GM18909 (cell line): Measurements from ENCODE around the gene MUC5AC.

Source experiments
- ATAC-seq: cut with Tn5 transposase; IDR thresholded peaks from one replicate; pipeline ENCODE4 v1.9.1; 2021; ENCODE audit warnings: mild to moderate bottlenecking; ENCODE audit not compliant: unreplicated experiment, poor library complexity

MUC5AC gene

DNA sequence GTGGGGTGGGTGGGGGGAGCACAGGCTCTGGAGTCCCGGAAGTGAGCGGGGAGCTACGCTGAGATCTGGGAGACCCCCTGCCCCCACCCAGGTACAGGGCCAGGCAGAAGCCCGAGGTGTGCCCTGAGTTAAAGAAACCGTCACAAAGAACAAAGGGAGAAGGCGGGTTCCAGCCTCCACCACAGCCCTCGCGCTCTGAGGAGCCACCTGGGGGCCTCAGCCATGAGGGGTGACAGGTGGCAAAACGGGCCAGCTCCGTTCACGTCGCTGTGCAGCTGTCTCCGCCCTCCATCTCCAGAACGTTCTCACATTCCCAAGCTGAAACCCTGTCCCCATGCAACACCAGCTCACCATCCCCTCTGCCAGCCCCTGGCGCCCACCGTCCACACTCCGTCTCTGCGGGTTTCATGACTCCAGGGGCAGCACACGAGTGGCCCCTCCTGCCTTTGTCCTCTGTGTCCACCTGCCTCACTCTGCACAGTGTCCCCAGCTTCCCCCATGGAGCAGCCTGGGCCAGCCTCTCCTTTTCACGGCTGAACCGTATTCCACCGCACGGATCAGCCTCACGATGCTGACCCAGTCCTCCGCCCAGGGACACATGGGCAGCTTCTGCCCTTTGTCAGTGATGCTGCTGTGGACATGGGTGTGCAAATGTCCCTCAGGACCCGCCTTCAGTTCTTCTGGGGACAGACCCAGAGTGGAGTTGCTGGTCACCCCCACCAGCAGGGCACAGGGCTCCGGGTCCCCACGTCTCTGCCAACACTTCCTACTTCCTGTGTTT, 63.4 kb downstream of the MUC5AC start:
- ATAC-seq, result no peak

DNA sequence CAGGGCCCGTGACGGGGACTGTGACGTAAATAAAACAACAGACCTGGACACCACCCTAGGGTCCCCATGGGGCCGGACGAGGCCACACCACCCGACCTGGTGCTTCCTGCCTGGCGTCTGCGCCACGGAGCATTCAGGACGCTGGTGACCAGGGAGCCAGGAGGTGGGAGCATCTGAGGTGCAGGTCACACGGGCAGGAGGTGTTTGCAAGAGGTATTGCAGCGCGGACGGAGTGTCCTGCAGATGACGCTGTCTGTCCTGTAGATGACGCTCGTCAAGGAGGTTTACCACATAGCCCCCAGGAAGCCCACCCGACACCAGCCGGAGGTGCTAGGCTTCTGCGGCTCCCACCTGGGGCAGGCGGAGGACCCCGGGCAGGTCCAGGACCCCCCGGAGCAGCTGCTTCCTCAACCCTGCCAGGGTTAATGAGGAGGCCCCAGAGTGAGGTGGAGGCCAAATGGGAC, 64.1 kb downstream of the MUC5AC start:
- no peak for ATAC-seq

DNA sequence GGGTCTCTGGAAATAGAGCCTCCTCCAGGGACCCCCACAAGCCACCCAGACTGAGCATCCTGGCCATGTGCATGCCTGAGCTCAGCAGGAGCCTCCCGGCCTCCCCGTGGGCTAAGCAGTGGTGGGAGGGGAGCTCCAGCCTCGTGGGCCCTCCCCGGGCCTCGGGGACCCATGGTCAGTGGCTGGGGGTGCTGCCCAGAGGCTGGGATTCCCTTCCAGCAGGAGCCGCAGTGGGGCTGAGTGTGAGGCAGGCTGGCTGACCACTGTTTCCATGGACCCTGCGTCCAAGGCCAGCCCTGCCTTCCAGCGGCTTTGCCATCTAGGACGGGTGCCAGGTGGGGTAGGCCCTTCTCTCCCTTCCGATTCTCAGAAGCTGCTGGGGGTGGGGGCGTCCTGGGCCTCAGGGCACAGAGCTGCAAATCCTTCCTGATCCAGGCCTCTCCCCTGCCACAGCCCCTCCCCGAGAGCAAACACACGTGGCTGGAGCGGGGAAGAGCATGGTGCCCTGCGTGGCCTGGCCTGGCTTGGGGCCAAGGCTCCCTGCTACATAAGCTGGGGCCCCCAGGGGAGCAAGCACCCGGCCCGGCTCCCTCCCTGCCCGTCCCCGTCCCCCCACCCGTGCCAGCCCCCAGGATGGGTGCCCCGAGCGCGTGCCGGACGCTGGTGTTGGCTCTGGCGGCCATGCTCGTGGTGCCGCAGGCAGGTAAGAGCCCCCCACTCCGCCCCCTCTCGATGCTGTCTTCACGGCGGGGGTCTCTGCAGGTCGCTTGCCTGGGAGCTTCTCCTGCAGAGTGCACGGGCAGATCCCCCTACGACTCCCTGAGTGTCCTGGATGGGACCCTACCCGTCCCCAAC, 65.0 kb downstream of the MUC5AC start, which contains the start of gene MUC5B:
MUC5B (plus strand) TSS at position 576 of the 855 bp plus-strand sequence; CDS start at position 634, 58 bp downstream.
- ATAC-seq, result no peak

DNA sequence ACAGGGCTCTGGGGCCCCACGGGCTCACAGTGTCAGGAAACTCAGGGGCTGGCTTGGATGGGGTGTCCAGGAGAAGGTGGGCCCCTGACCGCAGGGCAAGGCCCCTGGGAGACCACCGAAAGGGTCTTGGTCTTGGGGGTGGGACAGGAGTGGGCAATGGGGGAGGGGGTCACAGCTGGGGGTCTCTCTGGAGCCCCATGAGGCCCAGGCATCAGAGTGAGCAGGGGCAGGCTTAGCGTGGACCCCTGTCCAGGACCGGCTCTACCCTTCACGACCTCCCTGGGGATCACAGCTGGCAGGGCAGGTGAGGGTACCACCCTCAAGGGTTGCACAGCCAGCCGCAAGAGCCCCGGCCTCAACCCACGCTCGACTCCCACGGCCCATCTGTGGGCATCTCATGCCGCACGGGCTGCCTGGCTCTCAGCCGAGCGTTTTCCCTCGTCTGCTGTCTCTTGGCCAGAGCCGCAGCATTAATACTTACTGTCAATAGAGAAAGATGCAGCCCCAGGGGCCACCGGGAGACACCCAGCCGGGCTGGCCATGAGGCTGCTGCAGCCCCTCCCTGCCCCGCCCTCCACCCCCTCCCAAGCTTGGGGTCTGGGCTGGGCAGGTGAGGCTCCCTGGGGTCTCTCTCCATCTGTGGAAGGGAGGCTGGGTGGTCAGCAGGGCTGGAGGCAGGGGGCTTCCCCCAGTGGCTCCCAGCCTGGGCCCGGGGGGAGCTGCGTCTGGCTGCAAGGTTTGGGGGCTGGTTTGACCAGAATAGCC, 65.8 kb downstream of the MUC5AC start:
- ATAC-seq, result no peak

DNA sequence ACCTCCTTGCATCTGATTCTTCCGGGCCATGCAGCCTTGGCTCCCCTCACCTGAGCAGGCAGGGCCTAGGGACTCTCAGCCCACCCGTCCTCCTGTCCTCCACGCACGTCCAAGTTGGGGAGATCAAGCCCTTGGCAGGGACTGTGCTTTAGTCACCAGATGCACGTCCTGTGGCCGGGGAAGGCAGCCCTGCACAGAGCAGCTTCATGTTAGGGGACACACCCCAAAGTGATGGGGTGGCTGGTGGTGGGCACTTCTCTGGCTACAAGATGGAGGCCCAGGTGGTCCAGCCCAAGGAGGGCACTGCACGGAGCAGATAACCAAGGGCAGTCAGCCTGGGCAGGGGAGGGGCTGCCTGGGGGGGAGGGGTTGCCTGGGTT, 66.3 kb downstream of the MUC5AC start:
- ATAC-seq, result no peak

DNA sequence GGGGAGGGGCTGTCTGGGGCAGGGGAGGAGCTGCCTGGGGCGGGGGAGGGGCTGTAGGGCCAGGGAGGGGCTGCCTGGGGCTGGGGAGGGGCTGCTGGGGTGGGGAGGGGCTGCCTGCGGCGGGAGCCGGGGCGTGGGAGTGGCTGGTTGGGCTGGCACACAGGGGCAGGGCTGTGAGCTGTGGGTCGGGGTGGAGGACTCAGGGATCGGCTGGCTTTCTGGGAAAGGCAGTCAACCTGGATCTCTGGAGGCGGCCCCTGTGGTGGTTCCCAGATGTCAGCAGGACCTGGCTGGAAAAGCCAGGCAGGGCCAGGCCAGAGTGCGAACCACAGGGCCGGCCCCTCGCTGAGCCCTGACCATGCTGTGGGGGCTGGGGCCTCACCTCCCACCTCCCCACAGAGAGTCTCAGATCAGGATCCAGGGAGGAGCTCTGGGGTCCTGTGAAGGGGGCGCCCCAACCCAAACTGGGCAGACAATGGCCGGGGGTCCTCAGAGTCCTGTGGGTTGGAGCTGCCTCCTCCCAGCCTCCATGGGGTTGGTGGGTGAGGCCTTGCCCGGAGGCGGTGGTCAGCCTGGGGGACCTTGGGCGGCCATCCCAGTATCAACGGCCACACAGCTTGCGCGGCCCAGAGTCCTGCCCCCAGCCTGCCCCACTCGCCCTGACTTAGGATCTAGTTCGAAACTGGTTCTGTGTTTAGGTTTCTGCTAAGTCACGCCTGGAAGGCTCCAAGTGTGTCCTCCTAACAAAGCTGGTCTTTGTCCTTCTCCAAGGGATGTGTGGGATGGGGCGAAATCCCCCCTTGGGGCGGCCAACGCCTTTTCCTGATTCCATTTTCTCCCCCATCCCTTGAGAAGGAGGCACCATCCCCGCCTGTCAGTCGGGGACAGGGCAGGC, 67.0 kb downstream of the MUC5AC start:
- no peak for ATAC-seq

DNA sequence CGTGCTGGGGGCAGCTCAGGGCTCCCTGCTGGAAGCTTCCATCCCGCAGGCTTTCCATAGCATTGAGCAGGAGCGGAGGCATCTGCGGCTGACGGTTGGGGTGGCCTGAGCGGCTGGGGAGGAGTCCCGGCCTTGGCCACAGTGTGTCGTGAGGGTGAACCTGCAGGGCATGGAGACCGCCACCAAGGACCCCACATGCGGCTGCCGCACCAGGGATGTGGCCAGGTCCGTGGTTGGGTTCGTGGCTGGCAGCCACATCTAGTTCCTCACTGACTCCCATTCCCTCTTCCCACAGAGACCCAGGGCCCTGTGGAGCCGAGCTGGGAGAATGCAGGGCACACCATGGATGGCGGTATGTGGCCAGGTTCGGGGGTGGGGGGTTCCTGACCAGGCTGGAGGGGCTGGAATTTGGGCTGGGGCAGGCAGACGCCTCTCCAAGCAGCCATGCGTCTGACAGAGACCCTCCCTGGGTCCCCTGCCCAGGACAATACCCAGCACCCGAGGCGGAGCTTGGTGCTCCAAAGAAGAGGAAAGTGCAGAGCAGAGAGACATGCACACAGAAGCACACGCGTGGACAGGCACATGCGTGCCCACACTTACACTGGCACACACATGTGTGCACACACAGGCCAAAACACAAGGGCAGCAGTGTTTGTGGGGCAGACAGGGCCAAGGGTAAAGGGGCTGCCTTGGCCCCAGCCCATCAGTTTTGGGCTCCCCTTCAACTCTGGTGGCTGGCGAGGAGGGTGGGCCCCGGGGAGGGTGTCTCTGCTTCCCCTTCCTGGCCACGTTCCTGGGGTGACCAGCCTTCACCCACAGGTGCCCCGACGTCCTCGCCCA, 67.9 kb downstream of the MUC5AC start:
- ATAC-seq, result no peak

DNA sequence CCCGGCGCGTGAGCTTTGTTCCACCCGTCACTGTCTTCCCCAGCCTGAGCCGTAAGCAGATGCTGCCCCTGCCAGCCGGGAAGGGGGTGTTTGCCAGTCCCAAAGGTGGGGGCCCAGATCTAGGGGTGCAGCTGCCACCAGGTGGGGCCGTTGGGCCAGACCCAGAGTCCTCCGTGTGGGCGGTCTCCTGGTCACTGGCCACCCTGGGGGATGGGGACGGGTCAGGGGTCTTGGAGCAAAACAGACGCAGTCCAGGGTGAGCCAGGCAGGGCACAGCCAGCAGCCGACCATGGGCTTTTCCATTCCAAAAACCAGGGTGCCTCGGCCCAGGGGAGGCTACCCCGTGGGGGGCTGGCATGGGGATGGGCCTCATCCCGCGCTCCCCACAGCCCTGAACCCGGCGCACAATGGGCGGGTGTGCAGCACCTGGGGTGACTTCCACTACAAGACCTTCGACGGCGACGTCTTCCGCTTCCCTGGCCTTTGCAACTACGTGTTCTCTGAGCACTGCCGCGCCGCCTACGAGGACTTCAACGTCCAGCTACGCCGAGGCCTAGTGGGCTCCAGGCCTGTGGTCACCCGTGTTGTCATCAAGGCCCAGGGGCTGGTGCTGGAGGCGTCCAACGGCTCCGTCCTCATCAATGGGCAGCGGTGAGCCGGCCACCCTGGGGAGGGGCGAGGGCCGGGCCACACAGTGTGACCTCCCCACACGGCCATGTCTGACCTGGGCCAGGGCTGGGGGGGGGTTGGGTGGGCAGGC, 68.7 kb downstream of the MUC5AC start:
- ATAC-seq, result no peak

DNA sequence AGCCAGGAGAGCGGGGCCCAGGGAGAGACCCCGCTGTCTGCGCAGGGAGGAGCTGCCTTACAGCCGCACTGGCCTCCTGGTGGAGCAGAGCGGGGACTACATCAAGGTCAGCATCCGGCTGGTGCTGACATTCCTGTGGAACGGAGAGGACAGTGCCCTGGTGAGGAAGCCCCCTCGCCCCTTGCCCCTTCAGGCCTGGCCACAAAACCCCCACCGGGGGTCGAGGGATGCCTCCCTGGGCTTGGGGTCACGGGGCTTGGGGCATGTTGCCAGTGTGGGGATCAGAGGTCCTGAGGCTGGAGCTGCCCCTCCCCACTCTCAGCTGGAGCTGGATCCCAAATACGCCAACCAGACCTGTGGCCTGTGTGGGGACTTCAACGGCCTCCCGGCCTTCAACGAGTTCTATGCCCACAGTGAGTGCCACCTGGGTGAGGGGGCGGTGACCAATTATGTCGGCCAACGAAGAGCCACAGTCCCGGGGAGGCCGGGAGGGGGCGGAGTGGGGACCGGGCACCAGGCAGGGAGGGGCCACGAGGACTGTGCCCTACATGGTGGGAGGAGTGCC, 69.3 kb downstream of the MUC5AC start:
- no peak for ATAC-seq

DNA sequence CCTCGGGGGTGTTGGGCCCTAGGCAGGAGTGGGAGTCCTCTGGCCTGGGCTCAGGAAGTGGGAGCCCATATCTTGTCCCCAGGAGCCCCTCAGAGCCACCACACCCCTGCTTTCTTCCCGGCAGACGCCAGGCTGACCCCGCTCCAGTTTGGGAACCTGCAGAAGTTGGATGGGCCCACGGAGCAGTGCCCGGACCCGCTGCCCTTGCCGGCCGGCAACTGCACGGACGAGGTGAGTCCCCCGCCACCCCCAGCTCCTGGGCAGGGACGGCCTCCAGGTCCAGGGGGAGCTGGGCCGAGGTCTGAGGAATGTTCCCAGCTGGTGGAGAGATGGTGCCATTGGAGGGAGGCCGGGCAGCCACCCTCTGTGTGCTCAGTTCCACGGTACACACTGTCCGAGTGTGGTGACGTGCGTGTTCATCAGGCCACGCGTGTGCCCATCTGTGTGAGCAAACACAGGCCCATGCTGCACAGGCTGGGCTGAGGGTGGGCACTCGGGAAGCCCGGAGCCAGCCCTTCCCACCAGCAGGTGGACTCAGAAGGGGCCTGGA, 69.9 kb downstream of the MUC5AC start:
- no peak for ATAC-seq

DNA sequence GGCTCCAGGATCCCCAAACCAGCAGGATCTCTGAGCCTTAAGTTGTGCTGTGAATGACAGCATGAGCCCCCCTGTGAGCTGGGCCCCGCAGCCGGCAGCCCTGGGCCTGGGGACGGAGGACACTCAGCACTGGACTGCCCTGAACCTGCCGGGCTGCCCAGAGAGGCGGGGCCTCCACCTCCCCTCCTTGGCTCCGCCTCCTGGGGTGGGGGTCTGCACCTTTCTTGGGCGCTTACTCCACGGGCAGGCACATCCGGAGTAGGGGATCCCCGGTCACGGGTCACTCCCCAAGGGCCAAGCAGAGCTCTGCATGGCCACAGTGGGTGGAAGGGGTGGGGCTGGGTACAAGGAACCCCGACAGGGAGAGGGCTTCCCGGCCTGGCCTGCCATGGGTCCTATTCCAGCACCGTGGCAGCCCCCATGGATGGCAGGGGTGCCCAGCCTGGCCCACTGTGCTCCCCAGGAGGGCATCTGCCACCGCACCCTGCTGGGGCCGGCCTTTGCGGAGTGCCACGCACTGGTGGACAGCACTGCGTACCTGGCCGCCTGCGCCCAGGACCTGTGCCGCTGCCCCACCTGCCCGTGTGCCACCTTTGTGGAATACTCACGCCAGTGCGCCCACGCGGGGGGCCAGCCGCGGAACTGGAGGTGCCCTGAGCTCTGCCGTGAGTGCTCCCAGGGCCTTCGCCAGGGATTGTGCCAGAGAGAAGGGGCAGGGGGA, 70.5 kb downstream of the MUC5AC start:
- no peak for ATAC-seq

DNA sequence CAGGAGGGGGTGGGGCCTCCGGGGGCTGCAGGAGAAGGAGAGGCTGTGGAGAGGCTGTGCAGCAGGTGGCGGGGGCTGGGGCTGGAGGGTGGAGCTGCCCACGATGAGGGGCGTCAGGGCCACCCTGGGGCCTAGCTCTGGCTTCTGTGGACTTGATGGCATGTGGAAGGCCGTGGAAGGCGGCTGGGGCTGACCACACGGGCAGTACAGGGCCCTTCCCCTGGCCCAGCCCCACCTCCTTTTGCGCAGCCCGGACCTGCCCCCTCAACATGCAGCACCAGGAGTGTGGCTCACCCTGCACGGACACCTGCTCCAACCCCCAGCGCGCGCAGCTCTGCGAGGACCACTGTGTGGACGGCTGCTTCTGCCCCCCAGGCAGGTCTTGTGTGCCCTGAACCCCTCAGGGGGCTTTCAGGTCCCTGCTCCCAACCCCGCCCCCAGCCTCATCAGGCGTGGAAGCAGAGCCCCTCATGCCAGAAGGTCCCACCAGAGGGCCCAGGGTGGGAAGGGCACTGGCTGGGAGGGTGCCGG, 71.2 kb downstream of the MUC5AC start:
- ATAC-seq, result no peak

DNA sequence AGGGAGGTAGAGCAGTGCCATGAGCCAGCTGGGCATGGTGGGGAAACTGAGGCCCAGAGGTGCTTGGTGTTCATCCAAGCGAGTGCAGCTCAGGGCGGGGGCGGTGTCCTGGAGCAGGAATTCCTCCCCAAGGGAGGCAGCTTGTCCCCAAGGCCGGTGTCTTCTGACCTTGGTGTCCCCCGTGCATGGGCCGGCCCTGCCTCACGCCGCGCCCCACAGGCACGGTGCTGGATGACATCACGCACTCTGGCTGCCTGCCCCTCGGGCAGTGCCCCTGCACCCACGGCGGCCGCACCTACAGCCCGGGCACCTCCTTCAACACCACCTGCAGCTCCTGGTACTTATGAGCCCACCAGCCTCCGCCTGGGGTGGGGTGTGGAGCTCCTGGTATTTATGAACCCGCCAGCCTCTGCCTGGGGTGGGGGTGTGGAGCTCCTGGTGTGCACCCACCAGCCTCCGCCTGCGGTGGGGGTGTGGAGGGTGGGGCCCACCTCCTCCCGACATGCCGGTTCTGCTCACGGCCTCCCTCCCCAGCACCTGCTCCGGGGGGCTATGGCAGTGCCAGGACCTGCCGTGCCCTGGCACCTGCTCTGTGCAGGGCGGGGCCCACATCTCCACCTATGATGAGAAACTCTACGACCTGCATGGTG, 71.8 kb downstream of the MUC5AC start:
- ATAC-seq, result no peak

DNA sequence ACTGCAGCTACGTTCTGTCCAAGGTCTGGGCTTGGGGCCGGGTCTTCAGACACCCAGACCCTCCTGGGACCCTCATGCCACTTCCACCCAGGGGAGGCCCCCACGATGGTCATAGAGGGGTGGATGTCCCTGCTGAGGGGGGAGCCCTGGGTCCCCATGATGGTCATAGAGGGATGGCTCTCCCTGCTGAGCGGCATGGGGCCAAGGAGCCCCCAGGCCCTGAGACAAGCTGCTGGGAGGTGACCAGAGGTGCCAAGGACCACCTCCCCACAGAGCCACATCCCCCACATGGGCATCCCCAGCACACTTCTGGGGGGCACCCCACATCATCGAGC, 72.3 kb downstream of the MUC5AC start:
- no peak for ATAC-seq

DNA sequence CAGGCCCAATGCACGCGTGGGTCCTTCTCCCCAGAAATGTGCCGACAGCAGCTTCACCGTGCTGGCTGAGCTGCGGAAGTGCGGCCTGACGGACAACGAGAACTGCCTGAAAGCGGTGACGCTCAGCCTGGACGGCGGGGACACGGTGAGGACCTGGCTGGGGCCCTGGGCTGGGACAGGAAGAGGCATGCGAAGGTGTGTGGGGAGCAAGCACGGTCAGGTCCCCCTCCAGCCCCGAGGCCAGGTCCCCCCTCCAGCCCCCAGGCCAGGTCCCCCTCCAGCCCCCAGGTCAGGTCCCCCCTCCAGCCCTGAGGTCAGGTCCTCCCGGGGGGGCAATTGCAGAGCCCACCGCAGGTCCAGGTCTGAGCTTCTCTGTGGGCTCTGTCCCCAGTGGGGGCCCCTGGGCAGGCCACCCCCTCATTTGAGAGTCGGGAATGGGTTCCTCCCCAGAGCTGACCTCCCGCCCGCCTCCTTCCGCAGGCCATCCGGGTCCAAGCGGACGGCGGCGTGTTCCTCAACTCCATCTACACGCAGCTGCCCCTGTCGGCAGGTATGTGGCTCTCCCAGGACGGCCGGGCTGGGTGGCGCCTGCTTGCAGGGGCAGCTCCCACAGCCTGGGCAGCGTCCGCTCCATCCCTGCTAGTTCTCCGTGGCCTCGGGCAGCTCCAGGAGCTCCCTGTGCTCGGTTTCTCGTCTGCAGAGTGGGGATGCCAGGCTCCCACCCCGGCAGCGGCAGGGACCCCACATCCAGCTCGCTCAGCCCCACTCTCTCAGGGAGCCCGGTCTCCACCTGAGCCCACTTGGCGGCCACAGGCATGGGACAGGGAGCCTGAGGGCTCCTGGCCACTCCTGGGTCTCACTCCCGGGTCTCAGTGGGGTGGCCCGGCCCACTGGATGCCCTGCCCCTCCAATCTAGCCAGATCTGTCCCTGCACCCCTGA, 73.0 kb downstream of the MUC5AC start:
- no peak for ATAC-seq
